Colonic mucosa (tissue), 4 donors: ENCODE data around the gene CDIPT. TPM values are rescaled to one million over a fixed set of nuclear protein-coding genes. Genes with fewer than 3 reads are reported as not detected.

Source experiments
- DNase-seq: peaks from one replicate; pipeline ENCODE4 v3.0.0-alpha.2; 2020
- H3K27ac ChIP-seq: fragments of 200-600 bp; one replicate; pipeline ENCODE4 v1.8.0; 2021
- H3K27me3 ChIP-seq: fragments of 200-600 bp; one replicate; pipeline ENCODE4 v1.8.0; 2021
- H3K36me3 ChIP-seq: fragments of 200-600 bp; one replicate; pipeline ENCODE4 v1.8.0; 2021
- H3K4me1 ChIP-seq: fragments of 200-600 bp; one replicate; pipeline ENCODE4 v1.8.0; 2021; ENCODE audit warnings: mild to moderate bottlenecking
- H3K4me3 ChIP-seq: fragments of 200-600 bp; one replicate; pipeline ENCODE4 v1.8.0; 2021
- H3K9ac ChIP-seq, 2 donors: one replicate each; pipeline ENCODE4 v1.7.0; 2013; ENCODE audit warnings: control low read depth in 2 of 2, low read depth in 2 of 2, low read length in 2 of 2
- H3K9me3 ChIP-seq: fragments of 200-600 bp; one replicate; pipeline ENCODE4 v1.8.0; 2021
- CTCF ChIP-seq: fragments of 200-600 bp; IDR thresholded peaks from one replicate; pipeline ENCODE4 v1.8.0; 2022; ENCODE audit warnings: antibody characterized with exemption, mild to moderate bottlenecking
- intact Hi-C: fragments of 100-400 bp; cut with DNase I; formaldehyde crosslinking; loops from one replicate; pipeline ENCODE4 v1.14.1; 2022
- total RNA-seq, 2 donors: library from RNA; stranded (reverse); fragmentation: NEBNext Ultra II Directional in 1 of 2; extraction: Animal tissue kit (Norgen Biotek cat#: 25700) in 1 of 2; gene quantifications; one replicate each; pipeline ENCODE4 v1.2.1, GENCODE V29; 2021
- donor health status: healthy.
- donor health status: DM: no; HTN: no; CAD: no.
- donor health status: DM: no; HTN: no; CAD: no.

CDIPT gene
- total RNA-seq, 2 donors from 2014 or later = 58.1 to 62.7 TPM

- Histone ChIP-seq H3K36me3 (no peaks in the 10 kb centered on the region), H3K9ac (no peak overlapping the region), H3K27ac (no peak overlapping the region), H3K4me3 (no peak overlapping the region), H3K9me3 (no peaks in the 10 kb centered on the region), H3K4me1 (peaks cover 8% of the 10 kb centered on the region), H3K27me3 (no peaks in the 10 kb centered on the region)
- TF ChIP-seq CTCF = no peak
- intact Hi-C loops = loop anchor here (10.0 kb wide), 1 partner anchor 162 kb away; no protein-coding TSS in a partner anchor
- no peak for DNase-seq
Observed at GRCh38 chr16:29857133-29857760, 5.8 kb downstream of the CDIPT start.

- TF ChIP-seq CTCF = no peak
- no peak overlapping the region for H3K27ac ChIP-seq
- no peak for DNase-seq
- no peaks in the 10 kb centered on the region for H3K4me1 ChIP-seq
- H3K27me3 ChIP-seq = no peaks in the 10 kb centered on the region
- H3K9me3 ChIP-seq = no peaks in the 10 kb centered on the region
- H3K9ac ChIP-seq = no peak overlapping the region
- H3K36me3 ChIP-seq = no peaks in the 10 kb centered on the region
- intact Hi-C loops = loop anchor here (5.0 to 10.0 kb wide), 2 partner anchors 42 to 160 kb away; partner anchors contain the start of gene PRRT2
- no peak overlapping the region for H3K4me3 ChIP-seq
Observed at GRCh38 chr16:29854520-29855100, 8.4 kb downstream of the CDIPT start.

- no peaks in the 10 kb centered on the region for H3K27me3 ChIP-seq
- DNase-seq = no peak
- H3K4me1 ChIP-seq = no peaks in the 10 kb centered on the region
- peaks cover under 1% of the 10 kb centered on the region for H3K36me3 ChIP-seq
- H3K9ac ChIP-seq = no peak overlapping the region
- intact Hi-C loops = loop anchor here (5.0 to 10.0 kb wide), 2 partner anchors 40 to 158 kb away; partner anchors contain the start of gene PRRT2
- H3K27ac ChIP-seq = peak overlapping the region; percentile 34
- no peaks in the 10 kb centered on the region for H3K9me3 ChIP-seq
- TF ChIP-seq CTCF = no peak
- no peak overlapping the region for H3K4me3 ChIP-seq
Observed at GRCh38 chr16:29852654-29853053, 10.4 kb downstream of the CDIPT start.

GRCh38 chr16:29850998-29851397, 12.0 kb downstream of the CDIPT start:
- Histone ChIP-seq H3K36me3 (peaks cover 17% of the 10 kb centered on the region), H3K27ac (no peak overlapping the region), H3K9me3 (no peaks in the 10 kb centered on the region), H3K9ac (no peak overlapping the region), H3K4me3 (no peak overlapping the region), H3K27me3 (no peaks in the 10 kb centered on the region), H3K4me1 (no peaks in the 10 kb centered on the region)
- intact Hi-C loops = loop anchor here (2.0 to 10.0 kb wide), 3 partner anchors 14 to 156 kb away; partner anchors contain the start of gene PRRT2
- TF ChIP-seq CTCF = no peak
- DNase-seq = no peak

- intact Hi-C loops = no loop called here
- Histone ChIP-seq H3K4me1 (no peaks in the 10 kb centered on the region), H3K9me3 (no peaks in the 10 kb centered on the region), H3K9ac (no peak overlapping the region), H3K4me3 (no peak overlapping the region), H3K27me3 (no peaks in the 10 kb centered on the region), H3K36me3 (peaks cover 32% of the 10 kb centered on the region), H3K27ac (no peak overlapping the region)
- no peak for DNase-seq
- no peak for TF ChIP-seq CTCF
Observed at GRCh38 chr16:29849505-29849904, 13.5 kb downstream of the CDIPT start.
